ENCODE data around the gene RUNX3.

RUNX3 gene

GRCh38 chr1:24875991-24876506 lies 54.0 kb downstream of the RUNX3 start:
- H3K4me3 ChIP-seq (replicated peaks; ENCODE audit: low read depth, low read length) = no peak overlapping the region
- DNase-seq (ENCODE audit: low read depth) = no peak
- no peak for TF ChIP-seq CTCF (IDR thresholded peaks at IDR 0.05; ENCODE audit: low read length, missing control alignments)

- no peak for TF ChIP-seq CTCF (IDR thresholded peaks at IDR 0.05; ENCODE audit: low read length, missing control alignments)
- H3K4me3 ChIP-seq (replicated peaks; ENCODE audit: low read depth, low read length) = no peak overlapping the region
- no peak for DNase-seq (ENCODE audit: low read depth)
These were observed 54.8 kb downstream of the RUNX3 start for GRCh38 chr1:24875257-24875656.

DNA sequence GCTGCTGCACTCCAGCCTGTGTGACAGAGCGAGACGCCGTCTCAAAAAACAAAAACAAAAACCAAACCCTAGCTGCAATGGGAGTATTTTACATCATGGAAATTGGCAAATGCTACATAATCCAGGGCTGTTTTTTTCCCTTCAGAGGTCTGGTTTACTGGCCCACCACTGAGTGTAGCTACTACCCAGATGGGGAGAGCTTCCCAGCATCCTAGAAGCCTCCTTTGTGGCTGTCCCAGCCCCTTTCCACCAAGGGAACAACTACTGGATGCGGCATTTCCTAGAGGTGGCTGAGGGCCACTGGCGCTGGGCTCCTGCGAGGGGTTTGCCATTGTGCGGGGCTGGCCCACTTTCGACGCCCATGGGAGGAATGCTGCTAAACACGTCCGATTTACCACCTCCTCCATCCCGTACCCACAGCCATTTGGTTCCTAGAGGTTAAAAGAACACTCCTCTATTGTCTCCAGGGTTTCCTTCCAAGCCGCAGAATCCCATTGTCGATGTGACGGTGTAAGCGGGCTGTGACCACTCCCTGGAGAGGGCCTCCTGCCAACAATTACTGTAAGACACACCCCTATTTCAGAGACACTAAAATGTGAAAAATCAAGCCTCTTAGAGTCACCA lies 55.4 kb downstream of the RUNX3 start:
- no peak for TF ChIP-seq CTCF (IDR thresholded peaks at IDR 0.05; ENCODE audit: low read length, missing control alignments)
- DNase-seq (ENCODE audit: low read depth) = no peak
- H3K4me3 ChIP-seq (replicated peaks; ENCODE audit: low read depth, low read length) = no peak overlapping the region

DNA sequence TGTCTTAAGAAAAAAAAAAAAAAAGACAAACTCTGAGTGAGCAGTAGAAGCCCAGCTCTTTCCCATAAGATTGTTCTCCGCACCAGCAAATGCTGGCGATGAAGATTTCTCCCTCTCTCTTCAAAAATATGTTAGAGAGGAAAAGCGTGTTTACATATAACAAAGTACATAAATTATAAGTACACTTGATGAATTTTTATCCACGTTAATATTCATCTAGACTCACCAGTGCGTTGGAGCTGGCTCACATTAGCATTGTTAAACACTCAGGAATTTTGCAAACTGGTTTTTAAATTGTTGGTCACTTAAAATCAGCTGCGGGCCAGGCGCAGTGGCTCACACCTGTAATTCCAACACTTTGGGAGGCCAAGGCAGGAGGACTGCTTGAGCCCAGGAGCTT lies 56.0 kb downstream of the RUNX3 start:
- TF ChIP-seq CTCF (IDR thresholded peaks at IDR 0.05; ENCODE audit: low read length, missing control alignments) = no peak
- H3K4me3 ChIP-seq (replicated peaks; ENCODE audit: low read depth, low read length) = no peak overlapping the region
- DNase-seq (ENCODE audit: low read depth) = no peak

GRCh38 chr1:24873148-24873547 lies 56.9 kb downstream of the RUNX3 start:
- TF ChIP-seq CTCF (IDR thresholded peaks at IDR 0.05; ENCODE audit: low read length, missing control alignments) = no peak
- DNase-seq (ENCODE audit: low read depth) = no peak
- no peak overlapping the region for H3K4me3 ChIP-seq (replicated peaks; ENCODE audit: low read depth, low read length)

- TF ChIP-seq CTCF (IDR thresholded peaks at IDR 0.05; ENCODE audit: low read length, missing control alignments) = no peak
- no peak for DNase-seq (ENCODE audit: low read depth)
- H3K4me3 ChIP-seq (replicated peaks; ENCODE audit: low read depth, low read length) = no peak overlapping the region
These were observed 57.8 kb downstream of the RUNX3 start for GRCh38 chr1:24872061-24872850.

All from fibroblast of pulmonary artery (primary cell).